ENCODE results near the gene HSD11B2. TPM values are rescaled to one million over a fixed set of nuclear protein-coding genes. Genes with fewer than 3 reads are reported as not detected.

The HSD11B2 gene
- total RNA-seq, 1 experiment from 2014 or later: 2.4 TPM

GRCh38 chr16:67407788-67408452 lies 23.0 kb upstream of the HSD11B2 start:
- no TSS peak for BruUV-seq (replicated peaks)
- Histone ChIP-seq H3K4me1 (ENCODE audit: insufficient read depth, low read length) (peaks cover 34% of the 10 kb centered on the region), H3K9me2 (replicated peaks; ENCODE audit: low read length) (no peaks in the 10 kb centered on the region), H2AFZ (ENCODE audit: low read length) (no peak overlapping the region), H3K79me2 (ENCODE audit: low read length) (no peaks in the 10 kb centered on the region), H3K9me3 (ENCODE audit: low read length) (no peaks in the 10 kb centered on the region), H4K20me1 (ENCODE audit: low read length) (no peaks in the 10 kb centered on the region), H3K4me2 (ENCODE audit: low read length) (no peak overlapping the region), H3K9ac (ENCODE audit: low read length) (no peak overlapping the region), H3K36me3 (ENCODE audit: low read depth, low read length) (no peaks in the 10 kb centered on the region), H3K27ac (ENCODE audit: low read length) (no peak overlapping the region), H3K27me3 (ENCODE audit: low read length) (no peaks in the 10 kb centered on the region), H3K4me3 (ENCODE audit: low read length) (no peak overlapping the region), H3F3A (ENCODE audit: low read length, unreplicated experiment) (no peaks in the 10 kb centered on the region)
- ChIA-PET POLR2A (ENCODE audit: unreplicated experiment) (no interaction called here), CTCF (interaction anchor here (0.6 kb wide), 1 partner anchor 12 kb away, joined by 4 read pairs; no protein-coding TSS in a partner anchor)
- TF ChIP-seq EZH2 (IDR thresholded peaks at IDR 0.05; ENCODE audit: low read length, unreplicated experiment) (no peak), EZH2phosphoT487 (IDR thresholded peaks at IDR 0.05; ENCODE audit: borderline replicate concordance, low read length) (no peak), CTCF (conservative IDR thresholded peaks at IDR 0.05; ENCODE audit: low read depth, low read length) (no peak)
- no peak for DNase-seq
- intact Hi-C loops (cut with micrococcal nuclease): no loop called here
- no peak for ATAC-seq

- H3K4me2 ChIP-seq (ENCODE audit: low read length): no peak overlapping the region
- TF ChIP-seq CTCF (conservative IDR thresholded peaks at IDR 0.05; ENCODE audit: low read depth, low read length) (no peak), EZH2phosphoT487 (IDR thresholded peaks at IDR 0.05; ENCODE audit: borderline replicate concordance, low read length) (no peak), EZH2 (IDR thresholded peaks at IDR 0.05; ENCODE audit: low read length, unreplicated experiment) (no peak)
- H3K27ac ChIP-seq (ENCODE audit: low read length): no peak overlapping the region
- POLR2A ChIA-PET (ENCODE audit: unreplicated experiment): no interaction called here
- BruUV-seq (replicated peaks): no TSS peak
- intact Hi-C loops (cut with micrococcal nuclease): no loop called here
- no peaks in the 10 kb centered on the region for H3K36me3 ChIP-seq (ENCODE audit: low read depth, low read length)
- H3F3A ChIP-seq (ENCODE audit: low read length, unreplicated experiment): no peaks in the 10 kb centered on the region
- ATAC-seq (no peak), DNase-seq (no peak)
- peaks cover 24% of the 10 kb centered on the region for H3K4me1 ChIP-seq (ENCODE audit: insufficient read depth, low read length)
- H3K4me3 ChIP-seq (ENCODE audit: low read length): no peak overlapping the region
- no peaks in the 10 kb centered on the region for H3K9me2 ChIP-seq (replicated peaks; ENCODE audit: low read length)
- no peak overlapping the region for H3K9ac ChIP-seq (ENCODE audit: low read length)
- no peak overlapping the region for H2AFZ ChIP-seq (ENCODE audit: low read length)
- no peaks in the 10 kb centered on the region for H3K79me2 ChIP-seq (ENCODE audit: low read length)
- H3K27me3 ChIP-seq (ENCODE audit: low read length): no peaks in the 10 kb centered on the region
- CTCF ChIA-PET: no interaction called here
- H4K20me1 ChIP-seq (ENCODE audit: low read length): no peaks in the 10 kb centered on the region
- no peaks in the 10 kb centered on the region for H3K9me3 ChIP-seq (ENCODE audit: low read length)
Measured at GRCh38 chr16:67409631-67410030, 21.3 kb upstream of the HSD11B2 start.

- Histone ChIP-seq H3K36me3 (ENCODE audit: low read depth, low read length) (no peaks in the 10 kb centered on the region), H3K4me2 (ENCODE audit: low read length) (no peak overlapping the region), H4K20me1 (ENCODE audit: low read length) (no peaks in the 10 kb centered on the region), H3K9ac (ENCODE audit: low read length) (no peak overlapping the region), H3K9me2 (replicated peaks; ENCODE audit: low read length) (no peaks in the 10 kb centered on the region), H3K9me3 (ENCODE audit: low read length) (no peaks in the 10 kb centered on the region), H3K4me3 (ENCODE audit: low read length) (no peak overlapping the region), H3K4me1 (ENCODE audit: insufficient read depth, low read length) (peaks cover 13% of the 10 kb centered on the region), H3K27me3 (ENCODE audit: low read length) (no peaks in the 10 kb centered on the region), H3K27ac (ENCODE audit: low read length) (no peak overlapping the region), H3F3A (ENCODE audit: low read length, unreplicated experiment) (no peaks in the 10 kb centered on the region), H3K79me2 (ENCODE audit: low read length) (no peaks in the 10 kb centered on the region), H2AFZ (ENCODE audit: low read length) (no peak overlapping the region)
- TF ChIP-seq EZH2 (IDR thresholded peaks at IDR 0.05; ENCODE audit: low read length, unreplicated experiment) (no peak), EZH2phosphoT487 (IDR thresholded peaks at IDR 0.05; ENCODE audit: borderline replicate concordance, low read length) (no peak), CTCF (conservative IDR thresholded peaks at IDR 0.05; ENCODE audit: low read depth, low read length) (no peak)
- BruUV-seq (replicated peaks): no TSS peak
- ChIA-PET POLR2A (ENCODE audit: unreplicated experiment) (no interaction called here), CTCF (no interaction called here)
- intact Hi-C loops (cut with micrococcal nuclease): no loop called here
- ATAC-seq (no peak), DNase-seq (no peak)
Measured at GRCh38 chr16:67411339-67411738, 19.6 kb upstream of the HSD11B2 start.
